HAP-1 (cell line): ENCODE results near the gene C6orf62.
"Not testable (repeated sequence)": the region's sequence is repeated elsewhere in the genome, so short reads cannot be mapped to it uniquely, and the experiment has no call there.

Experiments
- DNase-seq, 2 experiments: peaks; one replicate each; pipeline ENCODE4 v3.0.0-alpha.2; 2016 to 2020; ENCODE audit warnings: low spot score in 2 of 2
- H3K27me3 ChIP-seq: fragments of 250-450 bp; sonication (Bioruptor Pico); 2 replicates; pipeline ENCODE4 v1.5.1; 2020; ENCODE audit warnings: low read depth, mild to moderate bottlenecking, moderate library complexity
- H3K36me3 ChIP-seq: fragments of 250-450 bp; sonication (Bioruptor Pico); replicated peaks from 2 replicates; pipeline ENCODE4 v1.5.1; 2020; ENCODE audit warnings: mild to moderate bottlenecking
- H3K4me1 ChIP-seq: fragments of 250-450 bp; sonication (Bioruptor Pico); 2 replicates; pipeline ENCODE4 v1.5.1; 2020; ENCODE audit warnings: mild to moderate bottlenecking
- H3K4me3 ChIP-seq: fragments of 250-450 bp; sonication (Bioruptor Pico); 2 replicates; pipeline ENCODE4 v1.5.1; 2020; ENCODE audit warnings: mild to moderate bottlenecking, moderate library complexity
- H3K9me3 ChIP-seq: fragments of 250-450 bp; sonication (Bioruptor Pico); 2 replicates; pipeline ENCODE4 v1.5.1; 2020; ENCODE audit warnings: mild to moderate bottlenecking, moderate library complexity
- in situ Hi-C: fragments of 300-500 bp; cut with MboI; formaldehyde crosslinking; loops from 3 replicates; pipeline ENCODE4 v1.14.3; 2020; ENCODE audit warnings: low sequenced_read_pairs, inconsistent platforms, mixed read lengths

Gene C6orf62

GRCh38 chr6:24730653-24731052 is 11.7 kb upstream of the C6orf62 start:
- H3K4me3 ChIP-seq, H3K4me1 ChIP-seq, H3K27me3 ChIP-seq, DNase-seq, H3K9me3 ChIP-seq, in situ Hi-C loops, H3K36me3 ChIP-seq: not testable (repeated sequence)

- DNase-seq = no peak
- Histone ChIP-seq H3K36me3 (peaks cover 10% of the 10 kb centered on the region), H3K4me3 (no peak overlapping the region), H3K27me3 (no peaks in the 10 kb centered on the region), H3K4me1 (peaks cover 26% of the 10 kb centered on the region), H3K9me3 (no peaks in the 10 kb centered on the region)
- in situ Hi-C loops = no loop called here
These were observed 4.3 kb upstream of the C6orf62 start for GRCh38 chr6:24723270-24723669.

- no peak for DNase-seq
- Histone ChIP-seq H3K4me1 (peaks cover 31% of the 10 kb centered on the region), H3K9me3 (no peaks in the 10 kb centered on the region), H3K36me3 (peaks cover 19% of the 10 kb centered on the region), H3K27me3 (no peaks in the 10 kb centered on the region), H3K4me3 (peak overlapping the region; percentile 99)
- in situ Hi-C loops = no loop called here
These were observed 2.7 kb upstream of the C6orf62 start for GRCh38 chr6:24721461-24722215.

GRCh38 chr6:24720604-24721460 is 1.9 kb upstream of the C6orf62 start:
- in situ Hi-C loops = no loop called here
- Histone ChIP-seq H3K4me3 (peak overlapping the region; percentile 99), H3K9me3 (no peaks in the 10 kb centered on the region), H3K27me3 (no peaks in the 10 kb centered on the region), H3K36me3 (peaks cover 26% of the 10 kb centered on the region), H3K4me1 (peaks cover 26% of the 10 kb centered on the region)
- peak; percentile 95 to 99 for DNase-seq

- Histone ChIP-seq H3K27me3 (no peaks in the 10 kb centered on the region), H3K9me3 (no peaks in the 10 kb centered on the region), H3K4me1 (peaks cover 26% of the 10 kb centered on the region), H3K4me3 (peak overlapping the region; percentile 99), H3K36me3 (peaks cover 33% of the 10 kb centered on the region)
- in situ Hi-C loops = no loop called here
- DNase-seq = peak in 1 of 2 experiments; percentile 62
These were observed 1.2 kb upstream of the C6orf62 start for GRCh38 chr6:24720131-24720603.

- in situ Hi-C loops = no loop called here
- Histone ChIP-seq H3K9me3 (no peaks in the 10 kb centered on the region), H3K36me3 (peaks cover 49% of the 10 kb centered on the region), H3K27me3 (no peaks in the 10 kb centered on the region), H3K4me3 (peak overlapping the region; percentile 99), H3K4me1 (peaks cover 15% of the 10 kb centered on the region)
- DNase-seq = no peak
These were observed 367 bp downstream of the C6orf62 start for GRCh38 chr6:24718449-24719124.

- in situ Hi-C loops, DNase-seq, H3K27me3 ChIP-seq, H3K9me3 ChIP-seq: not testable (repeated sequence)
- peaks cover 12% of the 10 kb centered on the region for H3K4me1 ChIP-seq
- H3K4me3 ChIP-seq = peak overlapping the region; percentile 99
- H3K36me3 ChIP-seq = peaks cover 68% of the 10 kb centered on the region
These were observed 2.3 kb downstream of the C6orf62 start for GRCh38 chr6:24716602-24717148.

GRCh38 chr6:24710519-24711303 is 8.2 kb downstream of the C6orf62 start:
- H3K27me3 ChIP-seq = no peaks in the 10 kb centered on the region
- H3K4me3 ChIP-seq = no peak overlapping the region
- H3K4me1 ChIP-seq = no peaks in the 10 kb centered on the region; the same call in 1 of the 2 replicates
- H3K36me3 ChIP-seq = peaks cover 99% of the 10 kb centered on the region
- no peaks in the 10 kb centered on the region for H3K9me3 ChIP-seq
- in situ Hi-C loops = no loop called here
- no peak for DNase-seq

- DNase-seq = no peak
- no peak overlapping the region for H3K4me3 ChIP-seq
- H3K4me1 ChIP-seq = peaks cover 5% of the 10 kb centered on the region
- H3K27me3 ChIP-seq = no peaks in the 10 kb centered on the region
- in situ Hi-C loops = no loop called here
- H3K36me3 ChIP-seq = peaks cover 99% of the 10 kb centered on the region
- H3K9me3 ChIP-seq = no peaks in the 10 kb centered on the region
These were observed 9.8 kb downstream of the C6orf62 start for GRCh38 chr6:24709014-24709711.

- H3K4me1 ChIP-seq = peaks cover 9% of the 10 kb centered on the region
- H3K4me3 ChIP-seq = no peak overlapping the region
- no peak for DNase-seq
- H3K9me3 ChIP-seq = no peaks in the 10 kb centered on the region
- in situ Hi-C loops = no loop called here
- H3K27me3 ChIP-seq = no peaks in the 10 kb centered on the region
- peaks cover 96% of the 10 kb centered on the region for H3K36me3 ChIP-seq
These were observed 10.3 kb downstream of the C6orf62 start for GRCh38 chr6:24708612-24709011.

- in situ Hi-C loops = no loop called here
- Histone ChIP-seq H3K36me3 (peaks cover 79% of the 10 kb centered on the region), H3K9me3 (no peaks in the 10 kb centered on the region), H3K4me3 (no peak overlapping the region), H3K4me1 (peaks cover 9% of the 10 kb centered on the region), H3K27me3 (no peaks in the 10 kb centered on the region)
- DNase-seq = no peak
These were observed 14.5 kb downstream of the C6orf62 start for GRCh38 chr6:24704468-24704867.

GRCh38 chr6:24702720-24703282 is 16.2 kb downstream of the C6orf62 start:
- H3K27me3 ChIP-seq = no peaks in the 10 kb centered on the region
- H3K36me3 ChIP-seq = peaks cover 62% of the 10 kb centered on the region
- in situ Hi-C loops = no loop called here
- no peak overlapping the region for H3K4me3 ChIP-seq
- peaks cover 9% of the 10 kb centered on the region for H3K4me1 ChIP-seq
- no peak for DNase-seq
- H3K9me3 ChIP-seq = no peaks in the 10 kb centered on the region
